ENCODE results near the gene SLC35A2.

SLC35A2 gene

DNA sequence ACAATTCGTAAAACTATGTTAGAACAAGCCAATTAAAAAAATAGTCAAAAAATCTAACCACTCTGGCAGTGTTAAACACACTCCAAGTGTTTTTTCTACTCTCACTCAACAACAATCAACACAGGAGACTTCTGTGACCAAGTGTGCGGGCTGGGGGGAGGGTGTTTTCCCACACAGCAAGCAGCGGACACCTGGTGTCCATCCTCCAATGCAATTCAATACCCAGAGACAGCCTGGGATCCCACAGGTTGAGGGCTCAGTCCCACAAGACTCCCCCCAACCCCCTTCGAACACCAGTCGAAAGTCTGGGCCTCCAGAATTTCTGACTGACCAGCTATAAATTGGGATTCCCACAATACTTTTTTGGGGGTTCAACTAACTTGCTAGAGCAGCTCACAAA is 15.7 kb upstream of the SLC35A2 start:
- DNase-seq = no peak

DNA sequence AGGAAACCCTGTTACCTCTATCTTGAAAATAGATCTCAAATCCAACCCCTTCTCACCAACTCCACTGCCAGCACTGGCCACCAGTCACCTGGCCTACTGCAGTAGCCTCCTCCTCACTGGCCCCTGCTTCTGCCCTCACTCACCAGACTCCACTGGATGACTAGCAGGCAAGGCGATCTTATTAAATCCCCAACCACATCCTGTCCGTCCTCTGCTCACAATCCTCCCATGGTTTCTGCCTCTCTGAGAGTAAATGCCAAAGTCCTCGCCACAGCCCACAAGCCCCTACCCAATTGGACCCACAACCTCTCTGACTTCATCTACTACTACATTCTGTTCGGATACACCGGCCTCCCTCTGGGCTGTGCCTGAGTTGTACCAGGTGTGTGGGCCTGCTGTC is 12.8 kb upstream of the SLC35A2 start:
- DNase-seq = no peak

DNA sequence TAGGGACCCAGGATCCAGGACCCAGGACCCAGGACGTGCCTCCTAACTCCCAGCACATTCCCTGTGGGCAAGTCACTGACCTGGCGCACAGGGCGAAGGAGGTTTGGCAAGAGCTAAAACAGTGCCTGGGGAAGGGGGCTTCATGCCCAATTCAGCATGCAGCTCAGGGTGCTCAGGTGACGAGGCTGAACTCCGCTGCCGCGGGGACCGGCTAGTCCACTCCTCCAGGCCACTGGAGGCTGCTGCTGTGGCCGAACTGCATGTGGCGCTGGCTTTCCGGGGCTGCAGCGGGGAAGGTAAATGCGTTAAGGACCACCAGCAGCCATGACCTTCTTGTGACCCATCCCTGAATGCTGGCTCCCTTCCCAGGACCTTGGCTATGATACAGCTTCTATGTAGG is 12.3 kb upstream of the SLC35A2 start:
- no peak for DNase-seq

DNA sequence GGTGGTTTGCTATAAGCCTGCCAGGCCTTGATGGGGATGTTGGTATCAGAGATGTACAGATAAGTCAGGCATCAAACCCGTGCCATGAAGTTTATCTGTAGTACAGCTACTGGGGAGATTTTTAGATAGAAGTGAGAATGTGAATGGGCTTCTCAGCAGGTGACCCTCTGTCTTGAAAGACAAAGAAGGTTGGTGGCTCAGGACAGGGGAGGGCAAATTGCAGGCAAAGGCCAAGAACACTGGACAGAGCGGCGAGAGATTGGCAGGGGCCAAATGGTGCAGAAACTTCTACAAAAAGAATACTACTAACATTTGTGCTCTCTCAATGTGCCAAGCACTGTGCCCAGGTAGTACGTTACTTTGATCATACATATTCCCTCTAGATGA is 9.3 kb upstream of the SLC35A2 start:
- no peak for DNase-seq

DNA sequence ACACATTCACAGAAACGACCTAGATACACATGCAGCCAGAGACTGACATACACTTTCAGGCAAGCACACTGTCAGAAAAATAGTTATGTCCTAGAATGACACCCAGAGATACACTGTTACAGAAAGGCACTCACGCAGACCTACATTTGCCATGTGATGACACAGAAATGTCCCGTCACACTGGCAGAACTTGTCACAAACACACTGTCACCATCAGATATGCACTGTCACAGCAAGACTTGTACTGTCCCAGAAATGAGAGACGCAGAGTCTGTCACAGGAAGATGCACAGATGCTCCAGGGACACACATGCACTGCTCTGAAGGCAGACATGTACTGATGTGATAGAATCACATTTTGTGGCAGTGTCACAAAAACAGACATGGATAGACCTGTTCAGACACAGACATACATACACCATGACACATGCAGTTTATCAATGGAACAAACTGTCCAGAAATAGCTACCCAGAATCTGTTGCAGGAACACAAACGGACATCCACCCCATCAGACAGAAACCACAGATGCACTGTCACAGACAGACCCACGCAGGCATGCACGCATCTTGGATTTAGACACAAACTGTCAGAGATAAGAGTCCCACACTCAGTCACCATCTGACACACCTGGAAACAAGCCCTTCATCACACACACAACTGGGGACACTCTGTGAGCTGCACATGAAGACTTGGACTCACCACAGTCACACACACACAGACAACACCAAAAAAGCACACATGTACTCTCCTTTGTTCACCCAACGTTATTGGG is 8.7 kb upstream of the SLC35A2 start:
- DNase-seq = peak in 1 of 2 experiments; percentile 8

DNA sequence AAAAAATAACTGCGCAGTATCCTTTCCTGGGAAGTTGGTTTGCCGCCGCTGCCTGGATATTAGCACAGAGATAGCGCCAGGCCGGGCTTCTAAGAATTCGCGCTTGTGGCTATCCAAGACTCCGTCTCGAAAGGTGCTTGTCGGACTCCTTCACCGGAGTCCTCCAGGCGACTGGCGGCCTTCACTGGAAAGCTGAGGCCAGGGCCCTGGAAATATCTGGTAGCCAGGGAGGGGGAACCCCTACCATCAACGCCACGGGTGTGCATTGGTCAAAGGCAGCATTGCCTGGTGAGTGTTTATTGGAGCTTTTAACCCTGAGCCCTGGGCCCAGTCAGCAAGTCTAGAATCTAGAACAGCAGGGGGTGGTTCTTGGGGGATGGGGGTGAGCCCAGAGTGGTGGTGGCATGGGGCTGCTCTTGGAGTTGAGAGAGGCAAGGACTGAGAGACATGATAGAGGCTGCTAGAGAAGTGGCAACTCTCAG is 8.0 kb upstream of the SLC35A2 start:
- peak; percentile 28 to 65 for DNase-seq

DNA sequence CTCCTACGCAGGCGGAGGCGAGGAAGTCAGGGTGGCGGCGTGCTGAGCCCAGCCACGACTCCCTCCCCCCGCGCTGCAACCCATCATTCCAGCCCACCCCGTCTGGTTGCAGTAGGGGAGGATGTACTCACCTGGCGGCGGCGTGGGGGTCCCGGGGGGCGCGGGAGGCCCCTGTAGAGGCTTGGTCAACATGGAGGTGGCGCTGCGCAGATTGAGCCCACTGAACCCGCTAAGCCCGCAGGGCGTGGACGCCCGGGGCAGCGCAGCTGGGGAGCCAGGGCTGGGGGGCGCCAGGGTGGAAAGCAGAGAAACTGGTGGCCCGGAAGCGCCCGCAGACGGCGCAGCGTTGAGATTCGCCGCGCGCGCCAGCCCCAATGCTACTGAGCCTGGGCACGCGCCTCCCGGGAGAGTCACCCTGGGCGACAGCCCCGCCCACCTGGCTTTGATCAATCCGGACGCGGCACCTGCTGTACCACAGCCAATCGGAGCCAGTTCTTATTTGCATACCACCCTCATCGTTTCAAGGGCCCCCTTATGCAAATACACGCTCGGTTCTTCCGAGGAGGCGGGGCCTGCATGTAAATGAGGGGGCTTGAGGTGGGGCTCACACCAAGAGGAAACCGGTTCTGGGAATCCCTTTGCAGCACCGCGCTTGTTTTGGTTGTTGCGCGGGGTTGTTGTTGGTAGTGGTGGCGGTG is 7.3 kb upstream of the SLC35A2 start, which contains the start of gene PIM2:
PIM2 (minus strand) TSS at position 382 of the 698 bp plus-strand sequence; CDS start at position 192, 190 bp downstream.
- DNase-seq = peak; percentile 95 to 97

DNA sequence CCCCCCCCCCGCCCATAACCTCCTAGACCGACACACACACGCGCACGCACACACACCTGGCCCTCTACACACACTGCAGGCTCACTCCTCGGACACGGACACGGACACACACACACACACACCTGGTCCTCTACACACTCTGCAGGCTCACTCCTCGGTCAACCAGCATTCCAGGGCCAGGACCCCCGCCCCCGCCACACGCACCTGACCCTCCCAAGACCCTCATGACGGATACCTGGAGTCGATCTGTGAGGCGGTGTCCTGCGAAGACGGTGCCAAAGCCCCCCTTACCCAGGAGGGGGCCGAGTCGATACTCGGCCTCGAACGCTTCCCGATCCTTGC is 6.8 kb upstream of the SLC35A2 start:
- DNase-seq = no peak

DNA sequence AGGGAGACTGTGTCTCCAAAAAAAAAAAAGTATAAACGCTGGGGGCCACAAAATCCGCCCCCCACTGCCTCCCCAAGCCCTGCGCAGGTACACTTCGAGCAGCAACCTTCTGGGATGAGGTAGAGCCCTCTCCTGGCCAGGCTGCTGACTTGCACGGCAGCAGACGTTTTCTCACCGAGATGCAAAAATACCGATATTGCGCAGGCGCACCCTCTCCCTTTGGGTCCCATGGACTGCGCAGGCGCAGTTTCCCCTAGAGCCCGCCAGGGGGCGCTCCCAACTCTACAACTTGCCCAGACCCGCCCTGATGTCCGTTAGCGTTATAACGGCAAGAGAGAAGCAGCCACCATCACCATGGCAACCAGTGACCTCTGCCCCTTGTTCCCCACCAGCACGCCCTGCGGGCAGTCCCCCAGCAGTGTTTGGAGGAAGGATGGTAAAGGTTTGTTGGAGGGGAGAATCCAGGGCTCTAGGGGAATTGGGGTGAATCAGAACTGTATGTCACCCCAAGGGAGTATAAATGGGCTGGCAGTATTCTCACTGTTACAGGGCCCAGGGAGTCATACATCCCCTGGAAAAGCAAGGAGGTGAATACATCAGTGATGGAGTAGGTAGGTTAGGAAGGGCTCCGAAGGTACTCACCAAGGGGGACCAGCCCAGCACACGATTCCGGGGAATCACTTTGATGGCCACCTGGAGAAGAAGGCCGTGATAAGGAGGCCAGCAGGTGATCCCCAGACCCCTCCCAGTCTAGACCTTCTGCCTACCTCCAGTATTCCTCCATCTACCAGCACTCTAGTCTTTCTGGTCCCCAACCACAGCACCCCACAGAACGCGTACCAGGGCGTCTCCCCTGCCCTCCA is 5.9 kb upstream of the SLC35A2 start:
- peak; percentile 91 to 94 for DNase-seq

DNA sequence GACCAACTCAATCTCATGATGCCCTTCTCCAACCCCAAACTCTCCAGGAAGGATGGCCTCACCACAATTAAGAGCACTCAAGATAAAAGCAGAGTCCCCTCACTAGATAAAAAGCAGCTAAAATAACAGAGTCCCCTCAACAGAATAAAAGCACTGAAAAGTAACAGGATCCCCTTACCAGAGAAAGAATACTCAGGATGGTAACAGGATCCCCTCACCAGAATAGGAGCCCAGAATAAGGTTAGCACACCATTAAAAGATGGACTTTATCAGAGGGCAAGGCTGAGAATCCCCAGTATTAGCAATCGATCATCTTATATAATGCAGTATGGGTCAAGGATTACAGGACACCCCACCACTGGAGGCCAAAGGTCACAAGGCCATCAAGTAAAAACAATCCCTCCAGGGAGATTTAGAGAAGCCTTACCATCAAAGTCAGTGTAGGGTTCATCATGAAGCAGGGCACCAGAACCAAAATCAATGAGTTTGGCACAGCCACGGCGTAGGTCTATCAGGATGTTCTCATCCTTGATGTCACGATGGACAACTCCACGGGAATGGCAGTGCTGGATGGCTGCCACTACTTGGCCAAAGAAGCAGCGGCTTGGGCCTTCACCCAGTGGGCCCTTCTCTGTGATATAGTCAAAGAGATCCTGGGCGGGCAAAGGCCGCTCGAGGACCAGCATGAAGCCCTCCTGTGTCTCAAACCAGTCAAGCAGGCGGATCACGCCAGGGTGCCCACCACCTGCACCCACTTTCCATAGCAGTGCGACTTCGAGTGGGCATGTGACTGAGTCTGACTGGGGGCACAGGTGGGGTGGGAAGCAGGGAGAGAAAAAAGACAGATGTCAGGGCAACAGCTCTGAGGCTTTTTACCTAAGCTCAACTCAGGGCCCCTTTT is 3.4 kb upstream of the SLC35A2 start:
- no peak for DNase-seq

DNA sequence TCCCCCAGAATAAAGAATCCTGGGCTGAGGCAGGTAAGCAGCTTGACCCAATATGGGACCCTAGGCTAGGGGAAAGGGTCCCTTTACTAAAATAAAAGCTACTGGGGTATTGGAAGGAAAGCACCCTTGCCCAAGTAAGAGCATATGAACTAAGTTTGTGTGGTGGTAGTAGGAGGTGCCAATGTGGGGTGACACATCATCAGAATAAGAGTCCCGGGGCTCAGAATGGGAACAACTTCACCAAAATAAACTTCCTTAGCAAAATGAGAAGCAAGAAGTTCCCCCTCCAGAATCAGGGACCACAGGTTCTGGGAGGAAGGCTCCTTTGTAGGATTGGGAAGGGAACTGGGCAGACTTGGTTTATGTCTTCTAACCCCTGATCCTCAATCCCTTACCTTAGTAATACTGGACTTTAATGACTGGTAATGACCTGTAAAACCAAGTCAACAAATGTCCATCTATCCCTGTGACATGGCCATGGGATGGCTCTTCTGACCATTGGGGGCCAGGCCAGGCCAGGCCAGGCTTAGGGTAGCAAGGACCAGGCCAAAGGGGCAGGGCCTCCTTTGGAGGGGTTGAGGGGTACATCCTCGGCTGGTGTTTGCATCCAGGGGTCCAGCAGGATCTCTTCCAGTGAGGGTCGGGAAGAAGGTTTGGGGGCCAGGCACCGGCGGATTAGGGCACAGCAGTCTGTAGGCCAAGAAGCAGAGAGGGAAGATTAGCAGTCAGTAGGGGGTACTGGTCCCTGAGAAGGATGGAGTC is 2.3 kb upstream of the SLC35A2 start:
- DNase-seq = no peak

DNA sequence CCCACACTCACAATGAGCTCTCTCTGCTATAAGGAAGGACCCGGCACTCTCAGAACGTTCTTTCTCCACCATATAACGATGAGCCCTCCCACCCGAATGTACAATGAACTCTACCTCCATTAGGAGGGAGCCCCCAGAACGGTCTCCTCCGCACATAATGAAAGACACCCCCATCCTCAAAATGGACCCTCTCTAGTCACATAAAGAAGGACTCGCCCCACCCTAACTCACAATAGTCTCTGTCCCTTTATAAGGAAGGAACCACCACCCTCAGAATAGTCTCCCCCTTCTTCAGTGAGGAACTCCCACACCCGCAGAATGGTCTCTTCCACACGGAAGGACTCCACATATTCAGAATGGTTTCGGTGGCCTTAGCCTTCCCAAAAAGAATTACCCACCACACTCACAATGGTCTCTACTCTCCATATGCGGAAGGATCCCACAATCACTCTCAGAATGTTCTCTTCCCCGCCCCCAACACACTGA is 477 bp downstream of the SLC35A2 start:
- no peak for DNase-seq

DNA sequence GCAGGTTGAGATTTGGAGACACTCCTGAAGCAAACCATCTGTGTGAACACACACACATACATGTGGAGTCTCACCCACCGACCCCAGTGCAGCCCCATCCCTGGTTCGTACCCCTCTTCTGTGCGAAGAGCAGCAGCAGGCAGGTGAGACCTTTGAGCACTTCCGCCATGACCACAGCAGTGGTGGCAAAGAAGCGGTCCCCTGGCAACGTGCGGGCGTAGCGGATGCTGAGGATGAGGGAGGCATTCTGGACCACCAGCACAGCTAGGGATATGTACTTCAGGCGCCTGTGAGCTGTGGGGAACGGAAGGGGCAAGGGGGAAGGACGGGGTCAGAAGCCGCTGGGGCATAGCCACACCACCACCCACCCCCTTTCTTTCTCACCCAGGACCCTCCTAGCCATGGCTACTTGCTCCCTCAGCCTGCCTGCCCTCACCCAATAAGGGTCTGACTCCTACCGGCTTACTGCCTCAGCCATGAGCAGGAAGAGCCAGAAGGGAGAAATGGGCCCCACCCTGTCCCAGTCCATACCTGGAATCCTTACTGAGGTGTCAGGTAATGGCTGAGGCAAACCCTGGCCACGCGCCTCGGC is 1.6 kb downstream of the SLC35A2 start:
- no peak for DNase-seq

DNA sequence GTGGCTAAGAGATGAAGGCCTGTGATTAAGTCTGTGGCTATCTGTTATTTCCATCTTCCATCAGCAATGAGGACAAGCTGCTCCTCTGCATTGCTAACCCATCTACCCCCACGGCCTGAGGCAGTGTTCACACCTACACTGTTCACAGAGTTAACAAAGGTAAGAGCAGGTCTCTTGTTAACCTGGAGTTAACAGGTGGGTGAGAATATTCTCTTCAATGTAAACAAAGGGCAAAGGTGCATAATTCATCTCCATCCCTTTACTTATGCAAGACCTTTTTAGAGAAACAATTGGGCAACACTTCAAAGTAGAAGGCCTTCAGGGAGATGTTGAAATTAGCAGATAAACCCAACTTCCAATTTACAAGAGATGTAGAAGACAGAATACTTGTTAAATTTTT is 2.8 kb downstream of the SLC35A2 start:
- DNase-seq = no peak

DNA sequence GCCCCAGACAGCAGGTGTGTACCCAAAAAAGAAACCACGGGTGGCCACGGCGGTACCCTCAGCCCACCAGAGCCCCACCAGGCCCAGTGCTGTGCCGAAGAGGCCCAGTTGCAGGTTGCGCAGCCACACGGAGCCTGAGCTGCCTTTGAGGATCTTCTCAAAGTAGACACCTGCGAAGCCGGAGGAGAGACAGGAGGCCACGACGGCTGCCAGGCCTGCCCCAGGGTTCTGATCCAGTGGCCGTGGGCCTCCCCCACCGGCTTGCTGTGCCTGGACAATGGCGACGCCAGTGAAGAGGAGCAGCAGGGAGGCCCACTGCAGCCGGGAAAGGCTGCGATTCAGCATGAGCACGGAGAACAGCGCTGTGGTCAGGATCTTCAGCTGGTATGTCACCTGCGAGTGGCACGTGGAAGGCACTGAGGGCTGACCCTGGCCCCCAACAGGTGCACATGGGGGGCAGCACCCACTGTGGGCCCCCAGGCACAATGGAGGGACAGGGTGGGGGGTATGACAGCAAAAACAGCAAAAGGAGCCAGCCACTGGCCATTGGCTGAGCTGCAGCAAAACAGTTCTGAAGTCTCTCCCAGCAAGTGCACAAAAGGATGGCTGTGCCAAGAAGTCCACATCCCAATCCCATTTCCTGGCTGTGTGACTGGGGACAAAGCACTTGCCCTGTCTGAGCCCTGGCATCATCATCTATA is 6.2 kb downstream of the SLC35A2 start:
- no peak for DNase-seq

DNA sequence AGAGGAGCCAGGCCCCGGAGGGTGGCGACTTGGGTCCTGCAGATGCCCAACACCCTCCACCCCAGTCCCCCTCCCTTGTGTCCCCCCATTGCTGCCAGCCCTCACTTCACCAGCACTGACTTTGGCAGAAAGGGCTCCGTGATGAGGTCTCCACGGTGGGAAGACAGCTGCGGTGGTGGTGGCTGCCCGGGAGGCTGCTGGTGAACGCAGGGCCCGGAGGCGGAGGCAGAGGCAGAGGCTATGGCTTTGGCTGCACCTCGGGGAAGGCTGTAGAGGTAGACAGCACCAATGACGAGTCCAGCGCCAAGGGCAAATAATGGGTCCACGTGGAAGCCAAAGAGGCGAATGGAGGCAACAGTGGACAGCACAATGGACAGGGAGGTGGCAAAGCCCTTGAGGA is 6.8 kb downstream of the SLC35A2 start:
- DNase-seq = no peak

DNA sequence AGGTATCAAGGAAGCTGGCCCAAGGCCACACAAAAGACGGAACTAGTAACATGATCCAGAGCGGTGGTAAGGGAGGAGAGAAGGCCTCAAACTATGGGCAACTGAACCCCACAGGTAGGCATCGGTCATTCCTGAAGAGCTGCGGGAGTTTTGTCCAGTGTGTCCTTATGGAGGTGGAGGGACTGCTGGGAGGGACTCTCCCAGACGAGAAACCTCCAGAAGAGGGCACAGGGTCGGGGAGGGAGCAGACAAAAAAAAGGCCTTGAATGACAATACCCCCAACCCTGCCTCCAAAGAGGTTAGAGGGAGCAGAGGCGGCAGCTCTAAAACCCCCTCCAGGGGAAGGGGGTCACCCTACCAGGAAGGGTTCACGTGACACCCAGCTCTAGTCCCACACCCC is 7.3 kb downstream of the SLC35A2 start:
- no peak for DNase-seq

DNA sequence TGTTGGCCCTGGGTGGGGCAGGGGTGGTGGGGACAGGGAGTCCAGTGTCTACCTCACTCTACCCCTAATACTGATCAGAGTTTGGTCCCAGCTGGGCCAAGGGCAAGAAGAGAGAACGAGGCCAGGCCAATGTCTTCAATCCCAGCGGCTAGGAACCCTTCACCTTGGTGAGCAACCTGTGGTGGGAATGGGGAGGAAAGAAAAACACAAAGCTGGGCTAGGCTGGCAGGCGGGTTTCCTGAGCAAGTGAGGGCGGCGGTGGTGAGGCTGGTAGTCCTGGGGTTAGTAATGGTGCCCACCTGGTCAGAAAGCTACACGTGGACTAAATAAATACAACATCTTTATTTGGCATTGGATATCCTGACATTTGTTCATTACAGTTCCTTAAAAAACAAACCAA is 8.2 kb downstream of the SLC35A2 start:
- DNase-seq = no peak

DNA sequence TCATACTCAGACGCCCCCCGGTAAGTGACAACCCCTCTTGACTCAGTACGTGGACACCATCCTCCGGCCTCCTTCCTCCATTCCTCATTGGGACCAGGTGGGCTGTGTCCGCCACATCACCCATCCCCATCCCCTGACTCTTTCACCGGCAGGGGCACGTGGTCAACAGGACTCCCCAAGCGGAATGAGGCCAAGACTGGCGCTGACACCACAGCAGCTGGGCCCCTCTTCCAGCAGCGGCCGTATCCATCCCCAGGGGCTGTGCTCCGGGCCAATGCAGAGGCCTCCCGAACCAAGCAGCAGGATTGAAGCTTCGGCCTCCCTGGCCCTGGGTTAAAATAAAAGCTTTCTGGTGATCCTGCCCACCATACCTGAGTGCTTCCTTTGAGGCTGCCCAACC is 8.7 kb downstream of the SLC35A2 start:
- no peak for DNase-seq

DNA sequence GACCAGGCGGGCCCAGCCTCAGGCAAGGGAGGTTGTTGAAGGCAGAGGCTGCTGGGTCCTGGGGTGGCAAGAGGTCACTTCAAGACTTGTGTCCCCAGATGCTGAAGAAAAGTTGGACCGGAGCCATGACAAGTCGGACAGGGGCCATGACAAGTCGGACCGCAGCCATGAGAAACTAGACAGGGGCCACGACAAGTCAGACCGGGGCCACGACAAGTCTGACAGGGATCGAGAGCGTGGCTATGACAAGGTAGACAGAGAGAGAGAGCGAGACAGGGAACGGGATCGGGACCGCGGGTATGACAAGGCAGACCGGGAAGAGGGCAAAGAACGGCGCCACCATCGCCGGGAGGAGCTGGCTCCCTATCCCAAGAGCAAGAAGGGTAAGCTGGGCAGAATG is 9.3 kb downstream of the SLC35A2 start:
- no peak for DNase-seq

Data from NCI-H524 (cell line).